ENCODE results near the gene HPSE. TPM values are rescaled to one million over a fixed set of nuclear protein-coding genes. Genes with fewer than 3 reads are reported as not detected.

Gene HPSE
- total and polyA plus RNA-seq, 9 of the 15 experiments (the other 6 are each of a cell fraction or from before 2014, with no cell fraction given) = 0.01 to 0.42 (median 0.14) TPM; not detected in 1

DNA sequence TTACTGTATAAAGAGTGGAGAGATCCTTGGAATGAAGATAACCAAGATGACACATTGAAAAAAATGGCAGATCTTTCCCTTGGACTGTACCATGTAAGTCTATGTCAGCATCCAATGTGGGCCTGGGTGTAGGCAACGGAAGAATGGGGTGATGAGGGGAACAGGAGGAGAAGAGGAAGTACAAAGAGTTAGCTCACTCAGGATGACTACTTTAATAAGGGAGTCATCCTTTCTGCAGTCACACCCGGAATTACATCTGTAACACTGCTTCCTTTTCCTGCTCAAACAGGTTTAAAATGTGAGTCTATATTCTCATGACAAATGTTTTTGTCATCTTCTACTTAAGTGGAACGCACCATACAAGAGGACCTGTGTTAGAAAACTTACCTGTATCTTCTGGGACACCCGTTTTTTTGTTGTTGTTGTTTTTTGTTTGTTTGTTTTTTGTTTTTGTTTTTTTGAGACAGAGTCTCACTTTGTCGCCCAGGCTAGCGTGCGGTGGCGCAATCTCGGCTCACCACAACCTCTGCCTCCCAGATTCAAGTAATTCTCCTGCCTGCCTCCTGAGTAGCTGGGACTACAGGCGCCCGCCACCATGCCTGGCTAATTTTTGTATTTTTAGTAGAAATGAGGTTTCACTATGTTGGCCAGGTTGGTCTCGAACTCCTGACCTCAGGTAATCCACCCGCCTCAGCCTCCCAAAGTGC, 18.0 kb downstream of the HPSE start (continued):
- TF ChIP-seq ZNF23 (CRISPR knock-in tag; IDR thresholded peaks at IDR 0.05) (no peak), CHCHD3 (CRISPR knock-in tag; IDR thresholded peaks at IDR 0.05) (no peak), TSC22D4 (tag; IDR thresholded peaks at IDR 0.05) (no peak), CBFB (CRISPR knock-in tag; IDR thresholded peaks at IDR 0.05) (no peak), PYGO2 (tag; IDR thresholded peaks at IDR 0.05) (no peak), KLF6 (CRISPR knock-in tag; IDR thresholded peaks at IDR 0.05; ENCODE audit: borderline replicate concordance) (no peak), ZNF41 (CRISPR knock-in tag; conservative IDR thresholded peaks at IDR 0.05) (no peak), CTBP1 (IDR thresholded peaks at IDR 0.05; ENCODE audit: borderline replicate concordance) (peak; percentile 23; the same call in 1 of the 2 replicates)
- TF ChIP-seq, protein P1, sequence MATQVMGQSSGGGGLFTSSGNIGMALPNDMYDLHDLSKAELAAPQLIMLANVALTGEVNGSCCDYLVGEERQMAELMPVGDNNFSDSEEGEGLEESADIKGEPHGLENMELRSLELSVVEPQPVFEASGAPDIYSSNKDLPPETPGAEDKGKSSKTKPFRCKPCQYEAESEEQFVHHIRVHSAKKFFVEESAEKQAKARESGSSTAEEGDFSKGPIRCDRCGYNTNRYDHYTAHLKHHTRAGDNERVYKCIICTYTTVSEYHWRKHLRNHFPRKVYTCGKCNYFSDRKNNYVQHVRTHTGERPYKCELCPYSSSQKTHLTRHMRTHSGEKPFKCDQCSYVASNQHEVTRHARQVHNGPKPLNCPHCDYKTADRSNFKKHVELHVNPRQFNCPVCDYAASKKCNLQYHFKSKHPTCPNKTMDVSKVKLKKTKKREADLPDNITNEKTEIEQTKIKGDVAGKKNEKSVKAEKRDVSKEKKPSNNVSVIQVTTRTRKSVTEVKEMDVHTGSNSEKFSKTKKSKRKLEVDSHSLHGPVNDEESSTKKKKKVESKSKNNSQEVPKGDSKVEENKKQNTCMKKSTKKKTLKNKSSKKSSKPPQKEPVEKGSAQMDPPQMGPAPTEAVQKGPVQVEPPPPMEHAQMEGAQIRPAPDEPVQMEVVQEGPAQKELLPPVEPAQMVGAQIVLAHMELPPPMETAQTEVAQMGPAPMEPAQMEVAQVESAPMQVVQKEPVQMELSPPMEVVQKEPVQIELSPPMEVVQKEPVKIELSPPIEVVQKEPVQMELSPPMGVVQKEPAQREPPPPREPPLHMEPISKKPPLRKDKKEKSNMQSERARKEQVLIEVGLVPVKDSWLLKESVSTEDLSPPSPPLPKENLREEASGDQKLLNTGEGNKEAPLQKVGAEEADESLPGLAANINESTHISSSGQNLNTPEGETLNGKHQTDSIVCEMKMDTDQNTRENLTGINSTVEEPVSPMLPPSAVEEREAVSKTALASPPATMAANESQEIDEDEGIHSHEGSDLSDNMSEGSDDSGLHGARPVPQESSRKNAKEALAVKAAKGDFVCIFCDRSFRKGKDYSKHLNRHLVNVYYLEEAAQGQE (IDR thresholded peaks at IDR 0.05; ENCODE audit: borderline replicate concordance) = 0 out of 2 replicates have a peak, but pooled peaks have one; percentile 7
- TF ChIP-seq, protein P1 (CRISPR knock-in tag; IDR thresholded peaks at IDR 0.05; ENCODE audit: low read depth) = no peak
- TF ChIP-seq, protein P2, sequence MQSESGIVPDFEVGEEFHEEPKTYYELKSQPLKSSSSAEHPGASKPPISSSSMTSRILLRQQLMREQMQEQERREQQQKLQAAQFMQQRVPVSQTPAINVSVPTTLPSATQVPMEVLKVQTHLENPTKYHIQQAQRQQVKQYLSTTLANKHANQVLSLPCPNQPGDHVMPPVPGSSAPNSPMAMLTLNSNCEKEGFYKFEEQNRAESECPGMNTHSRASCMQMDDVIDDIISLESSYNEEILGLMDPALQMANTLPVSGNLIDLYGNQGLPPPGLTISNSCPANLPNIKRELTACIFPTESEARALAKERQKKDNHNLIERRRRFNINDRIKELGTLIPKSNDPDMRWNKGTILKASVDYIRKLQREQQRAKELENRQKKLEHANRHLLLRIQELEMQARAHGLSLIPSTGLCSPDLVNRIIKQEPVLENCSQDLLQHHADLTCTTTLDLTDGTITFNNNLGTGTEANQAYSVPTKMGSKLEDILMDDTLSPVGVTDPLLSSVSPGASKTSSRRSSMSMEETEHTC (IDR thresholded peaks at IDR 0.05) = no peak
- TF ChIP-seq, protein P3, sequence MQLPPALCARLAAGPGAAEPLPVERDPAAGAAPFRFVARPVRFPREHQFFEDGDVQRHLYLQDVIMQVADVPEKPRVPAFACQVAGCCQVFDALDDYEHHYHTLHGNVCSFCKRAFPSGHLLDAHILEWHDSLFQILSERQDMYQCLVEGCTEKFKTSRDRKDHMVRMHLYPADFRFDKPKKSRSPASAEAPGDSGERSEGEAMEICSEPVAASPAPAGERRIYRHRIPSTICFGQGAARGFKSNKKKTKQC (CRISPR knock-in tag; IDR thresholded peaks at IDR 0.05) = no peak
- TF ChIP-seq, protein P4, sequence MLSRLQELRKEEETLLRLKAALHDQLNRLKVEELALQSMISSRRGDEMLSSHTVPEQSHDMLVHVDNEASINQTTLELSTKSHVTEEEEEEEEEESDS (CRISPR knock-in tag; IDR thresholded peaks at IDR 0.05) = no peak

Measured in K562 (cell line).